ENCODE results near the gene PAK6.

The PAK6 gene

GRCh38 chr15:40241269-40242212, 2.7 kb downstream of the PAK6 start:
- no peak for FAIRE-seq

- FAIRE-seq, result no peak
Measured at GRCh38 chr15:40242213-40242599, 3.3 kb downstream of the PAK6 start.

GRCh38 chr15:40242601-40243000, 3.7 kb downstream of the PAK6 start:
- FAIRE-seq, result no peak

- no peak for FAIRE-seq
Measured at GRCh38 chr15:40243126-40243810, 4.4 kb downstream of the PAK6 start.

GRCh38 chr15:40244961-40245523, 6.2 kb downstream of the PAK6 start:
- FAIRE-seq, result no peak

GRCh38 chr15:40245666-40246450, 7.0 kb downstream of the PAK6 start:
- FAIRE-seq, result no peak

- no peak for FAIRE-seq
Measured at GRCh38 chr15:40246496-40247280, 7.8 kb downstream of the PAK6 start.

GRCh38 chr15:40247406-40247971, 8.6 kb downstream of the PAK6 start:
- FAIRE-seq, result no peak

- no peak for FAIRE-seq
Measured at GRCh38 chr15:40248006-40248783, 9.3 kb downstream of the PAK6 start.

- FAIRE-seq, result no peak
Measured at GRCh38 chr15:40249477-40250303, 10.8 kb downstream of the PAK6 start.

- FAIRE-seq, result no peak
Measured at GRCh38 chr15:40250304-40250656, 11.4 kb downstream of the PAK6 start.

GRCh38 chr15:40250771-40251483, 12.1 kb downstream of the PAK6 start:
- no peak for FAIRE-seq

GRCh38 chr15:40251486-40252140, 12.8 kb downstream of the PAK6 start:
- no peak for FAIRE-seq

GRCh38 chr15:40252141-40252437, 13.2 kb downstream of the PAK6 start:
- FAIRE-seq, result no peak

- FAIRE-seq, result no peak
Measured at GRCh38 chr15:40252438-40253166, 13.7 kb downstream of the PAK6 start.

- FAIRE-seq, result no peak
Measured at GRCh38 chr15:40253167-40253790, 14.4 kb downstream of the PAK6 start.

GRCh38 chr15:40254452-40254851, 15.6 kb downstream of the PAK6 start:
- FAIRE-seq, result no peak

GRCh38 chr15:40255033-40255432, 16.2 kb downstream of the PAK6 start:
- FAIRE-seq, result no peak
